HEK293 (cell line): ENCODE results near the gene PNN.

ENCODE experiments used
- ZNF639 ChIP-seq: fragments of 450-650 bp; formaldehyde crosslinking; IDR thresholded peaks from 2 replicates; pipeline ENCODE4 v1.5.1; 2016; ENCODE audit warnings: missing biosample characterization, missing genetic modification characterization
- ZNF660 ChIP-seq: fragments of 450-650 bp; IDR thresholded peaks from 2 replicates; pipeline ENCODE4 v1.5.1; 2018; ENCODE audit warnings: missing biosample characterization, mild to moderate bottlenecking, missing genetic modification characterization
- TF ChIP-seq, protein P1 (sequence below): fragments of 450-650 bp; formaldehyde crosslinking; IDR thresholded peaks from 2 replicates; pipeline ENCODE4 v1.5.1; 2016; ENCODE audit warnings: missing biosample characterization, missing genetic modification characterization

DNA sequence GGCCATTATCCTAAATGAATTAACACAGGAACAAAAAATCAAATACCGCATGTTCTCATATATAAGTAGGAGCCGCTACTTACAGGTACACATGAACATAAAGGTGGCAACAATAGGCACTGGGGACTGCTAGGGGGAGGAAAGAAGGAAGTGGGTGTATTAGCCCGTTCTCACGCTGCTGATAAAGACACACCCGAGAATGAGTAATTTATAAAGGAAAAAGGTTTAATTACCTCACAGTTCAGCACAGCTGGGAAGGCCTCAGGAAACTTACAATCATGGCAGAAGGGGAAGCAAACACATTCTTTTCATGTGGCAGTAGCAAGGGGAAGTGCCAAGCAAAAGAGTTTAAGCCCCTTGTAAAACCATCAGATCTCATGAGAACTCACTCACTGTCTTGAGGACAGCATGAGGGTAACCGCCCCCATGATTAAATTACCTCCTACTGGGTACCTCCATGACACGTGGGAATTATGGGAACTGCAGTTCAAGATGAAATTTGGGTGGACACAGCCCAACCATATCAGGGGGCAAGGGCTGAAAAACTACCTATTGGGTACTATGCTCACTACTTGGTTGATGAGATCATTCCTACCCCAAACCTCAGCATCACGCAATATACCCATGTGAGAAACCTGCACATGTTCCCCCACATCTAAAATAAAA, 42.3 kb downstream of the PNN start:
- TF ChIP-seq, protein P1, sequence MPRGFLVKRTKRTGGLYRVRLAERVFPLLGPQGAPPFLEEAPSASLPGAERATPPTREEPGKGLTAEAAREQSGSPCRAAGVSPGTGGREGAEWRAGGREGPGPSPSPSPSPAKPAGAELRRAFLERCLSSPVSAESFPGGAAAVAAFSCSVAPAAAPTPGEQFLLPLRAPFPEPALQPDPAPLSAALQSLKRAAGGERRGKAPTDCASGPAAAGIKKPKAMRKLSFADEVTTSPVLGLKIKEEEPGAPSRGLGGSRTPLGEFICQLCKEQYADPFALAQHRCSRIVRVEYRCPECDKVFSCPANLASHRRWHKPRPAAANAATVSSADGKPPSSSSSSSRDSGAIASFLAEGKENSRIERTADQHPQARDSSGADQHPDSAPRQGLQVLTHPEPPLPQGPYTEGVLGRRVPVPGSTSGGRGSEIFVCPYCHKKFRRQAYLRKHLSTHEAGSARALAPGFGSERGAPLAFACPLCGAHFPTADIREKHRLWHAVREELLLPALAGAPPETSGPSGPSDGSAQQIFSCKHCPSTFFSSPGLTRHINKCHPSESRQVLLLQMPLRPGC, result no peak
- TF ChIP-seq ZNF639 (tag by site-specific recombination) (no peak), ZNF660 (tag by site-specific recombination) (no peak)
